ENCODE data around the gene THAP4.

Gene THAP4

GRCh38 chr2:241637018-241637794 lies at the start of gene THAP4, which contains the start of gene ATG4B:
Gene THAP4 (minus strand): TSS chr2:241637158. CDS start chr2:241637017, 141 bp downstream.
Gene ATG4B (plus strand): TSS chr2:241637693. CDS start chr2:241637715, 22 bp downstream.
- DNase-seq (ENCODE audit: low spot score) = peak; percentile 82

GRCh38 chr2:241686324-241686649 lies 49.3 kb upstream of the THAP4 start:
- no peak for DNase-seq (ENCODE audit: low spot score)

GRCh38 chr2:241680827-241681599 lies 44.1 kb upstream of the THAP4 start:
- no peak for DNase-seq (ENCODE audit: low spot score)

- no peak for DNase-seq (ENCODE audit: low spot score)
Measured at GRCh38 chr2:241680044-241680443, 43.1 kb upstream of the THAP4 start.

- no peak for DNase-seq (ENCODE audit: low spot score)
Measured at GRCh38 chr2:241678784-241679540, 42.0 kb upstream of the THAP4 start.

- no peak for DNase-seq (ENCODE audit: low spot score)
Measured at GRCh38 chr2:241678307-241678706, 41.3 kb upstream of the THAP4 start.

- no peak for DNase-seq (ENCODE audit: low spot score)
Measured at GRCh38 chr2:241677392-241677791, 40.4 kb upstream of the THAP4 start.

- no peak for DNase-seq (ENCODE audit: low spot score)
Measured at GRCh38 chr2:241676665-241677064, 39.7 kb upstream of the THAP4 start.

- no peak for DNase-seq (ENCODE audit: low spot score)
Measured at GRCh38 chr2:241675885-241676284, 38.9 kb upstream of the THAP4 start.

GRCh38 chr2:241673797-241674725 lies 37.1 kb upstream of the THAP4 start:
- DNase-seq (ENCODE audit: low spot score) = no peak

- DNase-seq (ENCODE audit: low spot score) = no peak
Measured at GRCh38 chr2:241673189-241673663, 36.3 kb upstream of the THAP4 start.

GRCh38 chr2:241672243-241673188 lies 35.6 kb upstream of the THAP4 start:
- DNase-seq (ENCODE audit: low spot score) = no peak

- DNase-seq (ENCODE audit: low spot score) = no peak
Measured at GRCh38 chr2:241671457-241672240, 34.7 kb upstream of the THAP4 start.

- no peak for DNase-seq (ENCODE audit: low spot score)
Measured at GRCh38 chr2:241670333-241671110, 33.6 kb upstream of the THAP4 start.

- no peak for DNase-seq (ENCODE audit: low spot score)
Measured at GRCh38 chr2:241668839-241669238, 31.9 kb upstream of the THAP4 start.

- DNase-seq (ENCODE audit: low spot score) = no peak
Measured at GRCh38 chr2:241668354-241668753, 31.4 kb upstream of the THAP4 start.

GRCh38 chr2:241666627-241667400 lies 29.9 kb upstream of the THAP4 start:
- no peak for DNase-seq (ENCODE audit: low spot score)

Data from germinal center (tissue), 1 donor.